NCI-H2196 (cell line): ENCODE data around the gene S100A4.

Experiments used
- DNase-seq: peaks from one replicate; lab custom pipeline; 2025; ENCODE audit not compliant: unreplicated experiment; lab: John Stamatoyannopoulos, UW

The S100A4 gene

DNA sequence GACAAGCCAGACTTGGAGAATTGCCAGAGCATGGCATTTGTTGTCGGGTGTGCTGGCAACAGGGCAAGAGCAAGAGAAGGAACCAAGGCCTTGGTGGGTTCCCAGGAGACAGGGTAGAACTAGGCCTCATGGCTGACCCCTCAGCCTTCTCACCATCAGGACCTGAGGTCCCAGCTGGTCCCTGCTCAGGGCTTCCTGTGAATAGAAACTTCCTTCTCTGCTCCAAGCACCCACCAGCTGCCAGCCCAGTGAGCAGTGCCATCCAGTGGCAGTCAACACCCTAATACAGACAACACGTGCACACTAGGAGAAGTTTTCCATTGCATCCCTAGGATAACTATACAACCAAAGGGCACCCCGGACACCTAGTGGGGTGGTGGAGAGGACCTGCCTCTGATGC is 32.6 kb downstream of the S100A4 start:
- peak; percentile 10 for DNase-seq

- peak; percentile 78 for DNase-seq
Observed at GRCh38 chr1:153510984-153511410, 34.6 kb downstream of the S100A4 start.

GRCh38 chr1:153509729-153510354 is 35.8 kb downstream of the S100A4 start:
- DNase-seq, result peak; percentile 23

DNA sequence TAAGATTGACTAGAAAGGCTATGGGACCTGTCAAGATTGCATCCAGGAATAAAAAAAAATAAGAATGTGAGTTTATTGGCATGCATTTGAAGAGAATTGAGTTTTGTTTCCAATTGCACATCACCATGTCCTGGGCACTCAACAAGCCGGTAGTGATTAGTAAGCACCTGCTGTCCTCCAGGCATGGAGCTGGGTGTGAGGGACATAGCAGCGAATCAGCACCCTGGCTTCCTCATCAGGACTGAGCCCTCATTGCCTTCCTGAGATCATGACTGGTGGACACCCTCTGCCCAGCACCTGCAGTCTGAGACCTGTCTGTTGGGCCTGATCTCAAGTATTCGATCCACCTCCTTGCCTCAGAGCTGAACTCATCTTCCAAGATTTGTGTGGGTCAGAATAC is 36.6 kb downstream of the S100A4 start:
- no peak for DNase-seq

DNA sequence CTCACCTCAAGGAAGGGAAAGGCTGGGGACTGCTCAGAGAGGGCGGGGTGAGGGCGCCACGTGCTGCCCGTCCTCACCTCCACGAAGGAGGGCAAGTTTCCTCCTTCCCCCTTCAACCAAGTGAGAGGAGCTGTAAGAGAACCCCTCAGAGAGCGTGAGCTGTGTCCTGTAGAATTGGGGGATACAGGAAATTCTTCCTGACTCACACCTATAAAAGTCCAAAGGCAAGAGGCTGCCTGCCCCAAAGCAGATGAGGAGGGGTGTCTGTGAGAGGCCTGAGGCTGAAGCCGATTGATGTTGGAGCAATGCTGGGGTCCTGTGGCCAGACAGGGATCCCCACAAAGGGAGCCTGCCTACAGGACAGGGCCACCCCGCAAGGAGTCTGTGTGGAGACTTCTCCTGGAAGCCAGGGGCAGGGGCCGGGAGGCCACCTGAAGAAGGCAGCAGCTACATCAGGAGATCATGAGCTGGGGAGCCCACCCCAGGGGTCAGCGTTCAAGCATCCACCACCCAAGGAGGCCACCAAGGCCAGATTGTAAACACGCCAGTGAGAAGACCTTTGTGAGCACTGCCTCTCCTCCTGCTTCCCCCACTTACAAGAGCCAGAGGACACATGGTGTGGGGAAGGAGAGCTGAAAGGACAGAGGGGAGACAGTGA is 37.6 kb downstream of the S100A4 start:
- no peak for DNase-seq

DNA sequence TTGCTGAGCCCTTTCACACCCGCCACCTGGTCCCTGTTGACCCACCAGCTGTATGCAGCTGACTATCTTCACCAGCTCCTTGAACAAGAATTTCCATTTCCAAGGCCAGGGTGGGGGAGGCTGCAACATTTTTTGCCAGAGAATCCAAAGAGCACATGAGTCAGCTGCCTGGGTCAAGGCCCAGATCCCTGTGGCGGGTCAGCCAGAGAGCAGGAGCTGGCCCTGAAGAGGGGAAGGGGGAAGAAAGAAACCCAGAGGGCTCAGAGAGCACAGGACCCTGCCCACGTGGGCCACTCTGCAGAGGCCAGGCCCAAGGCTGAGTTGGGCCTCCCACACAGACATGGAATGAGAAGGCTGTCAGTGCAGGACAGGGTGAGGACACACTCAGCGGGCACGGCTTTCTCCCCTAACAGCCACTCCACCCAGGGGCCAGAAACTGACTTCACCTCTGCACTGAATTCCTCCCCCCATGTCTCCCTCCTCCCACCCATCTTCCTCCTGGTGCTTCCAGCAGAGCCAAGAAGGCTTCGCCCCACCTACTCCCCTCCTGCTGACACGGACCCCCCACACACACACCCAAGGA is 38.7 kb downstream of the S100A4 start:
- DNase-seq, result peak; percentile 19

DNA sequence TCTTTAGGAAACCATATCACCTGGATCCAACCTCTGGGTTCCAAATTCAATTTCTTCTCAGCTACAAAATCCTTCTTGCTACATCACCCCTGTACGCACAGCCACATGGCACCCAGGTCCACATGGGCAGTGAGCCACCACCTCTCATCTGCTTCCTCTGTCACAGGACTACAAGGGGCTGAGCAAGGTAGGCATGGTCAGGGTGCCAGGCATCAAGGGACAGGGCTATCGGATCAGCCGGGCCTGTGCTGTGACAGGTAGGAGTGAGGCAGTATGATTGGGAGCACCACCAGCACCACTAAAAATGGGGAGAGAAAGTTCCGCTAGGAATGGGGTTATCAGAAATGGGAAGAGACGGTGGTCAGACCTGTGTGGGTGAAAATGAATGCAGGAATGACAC is 39.2 kb downstream of the S100A4 start:
- no peak for DNase-seq

DNA sequence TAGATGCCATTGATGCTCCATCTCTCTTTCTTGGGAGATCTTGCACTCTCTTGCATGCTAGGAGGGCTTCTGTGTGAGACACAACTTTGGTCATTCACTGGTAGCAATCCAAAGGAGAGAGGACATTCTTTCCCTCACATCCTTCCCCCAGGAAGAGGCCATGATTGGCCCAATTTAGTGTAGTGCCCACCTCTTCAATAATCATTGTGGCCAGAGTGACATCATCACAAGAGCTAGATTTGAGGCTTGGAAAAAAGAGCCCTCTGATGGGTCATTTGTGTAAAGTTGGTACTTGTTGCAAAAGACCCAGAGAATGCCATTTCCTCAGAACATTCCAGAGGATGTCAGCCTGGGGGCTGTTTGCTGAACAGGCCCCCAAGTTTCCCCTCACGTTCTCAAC is 40.0 kb downstream of the S100A4 start:
- no peak for DNase-seq

GRCh38 chr1:153503766-153504165 is 41.8 kb downstream of the S100A4 start:
- DNase-seq, result no peak

GRCh38 chr1:153498746-153499145 is 46.9 kb downstream of the S100A4 start:
- no peak for DNase-seq

- DNase-seq, result no peak
Observed at GRCh38 chr1:153495536-153495935, 50.1 kb downstream of the S100A4 start.

DNA sequence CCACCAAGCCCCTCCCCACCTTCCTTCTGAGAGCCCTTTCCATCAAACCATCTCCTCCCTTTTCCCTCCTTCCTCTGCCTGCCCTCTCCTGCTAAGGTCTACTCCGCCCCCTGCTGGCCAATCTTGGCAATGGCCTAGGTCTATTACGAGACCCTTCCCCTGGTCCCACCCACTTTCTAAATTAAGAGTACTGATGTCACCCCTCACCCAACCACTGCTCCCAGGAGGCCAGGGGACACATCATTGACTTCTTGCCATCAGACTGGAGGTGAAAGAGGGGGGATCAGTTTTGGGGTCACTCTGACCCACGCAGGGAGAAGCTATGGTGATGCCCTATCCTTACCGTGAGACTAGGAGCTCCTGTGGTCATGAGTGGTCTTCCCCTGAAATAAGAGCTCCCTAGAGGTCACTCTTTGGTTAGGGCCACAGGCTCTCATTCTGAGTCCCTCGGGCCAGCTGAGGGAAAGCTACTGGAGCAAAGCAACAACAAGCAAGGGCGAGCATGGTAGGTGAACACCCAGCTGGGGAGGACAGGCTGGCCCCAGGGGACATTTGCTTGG is 50.5 kb downstream of the S100A4 start:
- DNase-seq, result peak; percentile 79
